ENCODE results near the gene CUTC. TPM values are rescaled to one million over a fixed set of nuclear protein-coding genes. Genes with fewer than 3 reads are reported as not detected.

Gene CUTC
- total RNA-seq, 1 experiment from 2014 or later = 53.6 TPM

GRCh38 chr10:99700649-99701048 lies 31.4 kb upstream of the CUTC start (continued):
- TF ChIP-seq SRF (IDR thresholded peaks at IDR 0.05; ENCODE audit: low read depth) (no peak), ATF3 (IDR thresholded peaks at IDR 0.05) (no peak), POLR2AphosphoS5 (IDR thresholded peaks at IDR 0.05; ENCODE audit: low read depth, low read length) (no peak), CEBPB (IDR thresholded peaks at IDR 0.05; ENCODE audit: low read depth) (no peak), ZBTB33 (IDR thresholded peaks at IDR 0.05; ENCODE audit: extremely low read depth, insufficient replicate concordance, low read length) (no peak), ELF1 (IDR thresholded peaks at IDR 0.05; ENCODE audit: borderline replicate concordance, low read depth) (no peak), ZNF274 (IDR thresholded peaks at IDR 0.05; ENCODE audit: low read depth, low read length) (no peak)

- H4K20me1 ChIP-seq (ENCODE audit: insufficient read depth) = no peaks in the 10 kb centered on the region
- no TSS peak for BruUV-seq (replicated peaks)
- no peak overlapping the region for H3K4me3 ChIP-seq (replicated peaks in 1 of 2; ENCODE audit: low read depth in 1 of 2, low read length in 2 of 2)
- ChIA-PET RAD21 (ENCODE audit: low non-redundant PET in 1 of 2, low total read pairs in 2 of 2, uncharacterized antibody in 2 of 2, unreplicated experiment in 2 of 2) (no interaction called here), POLR2A (no interaction called here), CTCF (interaction anchor here (1.1 kb wide), 1 partner anchor 224 kb away, joined by 3 read pairs; no protein-coding TSS in a partner anchor)
- no peak overlapping the region for H3K4me2 ChIP-seq (ENCODE audit: low read length)
- no peaks in the 10 kb centered on the region for H3K79me2 ChIP-seq (ENCODE audit: insufficient read depth, low read length)
- no peak for DNase-seq (ENCODE audit: low read depth, low spot score)
- no peaks in the 10 kb centered on the region for H3K9me3 ChIP-seq (ENCODE audit: control insufficient read depth in 1 of 2, insufficient read depth in 1 of 2, low read depth in 1 of 2, low read length in 2 of 2)
- no peak for TF ChIP-seq SIN3A (IDR thresholded peaks at IDR 0.05; ENCODE audit: low read depth)
- TF ChIP-seq POLR2AphosphoS5 (IDR thresholded peaks at IDR 0.05; ENCODE audit: low read depth, low read length) = no peak
- TF ChIP-seq RAD21 (IDR thresholded peaks at IDR 0.05; ENCODE audit: low read depth) = no peak
- TF ChIP-seq REST (IDR thresholded peaks at IDR 0.05; ENCODE audit: low read depth) = no peak
- TF ChIP-seq ZBTB33 (IDR thresholded peaks at IDR 0.05; ENCODE audit: extremely low read depth, insufficient replicate concordance, low read length) = no peak
- TF ChIP-seq ZFX (IDR thresholded peaks at IDR 0.05) = no peak
- no peak for TF ChIP-seq FOSL1 (IDR thresholded peaks at IDR 0.05; ENCODE audit: low read depth)
- H3K36me3 ChIP-seq (ENCODE audit: control insufficient read depth in 1 of 2, insufficient read depth in 2 of 2, low read length in 2 of 2) = peaks cover 22 to 29% of the 10 kb centered on the region in 2 experiments; a peak in 3 of 4 replicates
- H3K9me2 ChIP-seq (ENCODE audit: insufficient read depth) = no peaks in the 10 kb centered on the region
- H3K4me1 ChIP-seq (ENCODE audit: control insufficient read depth in 1 of 2, insufficient read depth in 2 of 2, low read length in 2 of 2) = no peaks in the 10 kb centered on the region
- no peak for ATAC-seq
- H2AFZ ChIP-seq (ENCODE audit: low read depth, low read length, poor library complexity, severe bottlenecking) = no peak overlapping the region
- no peak overlapping the region for H3K27ac ChIP-seq (ENCODE audit: low read depth, low read length)
- no peaks in the 10 kb centered on the region for H3K27me3 ChIP-seq (ENCODE audit: insufficient read depth, low read length)
- intact Hi-C loops (cut with micrococcal nuclease) = loop anchor here (5.0 kb wide), 1 partner anchor 221 kb away; no protein-coding TSS in a partner anchor
- H3K9ac ChIP-seq (ENCODE audit: low read length) = no peak overlapping the region
These were observed 23.5 kb upstream of the CUTC start for GRCh38 chr10:99708428-99709012.

All from HCT116 (cell line).